Panc1 (cell line): Measurements from ENCODE around the gene RPS15. TPM values are rescaled to one million over a fixed set of nuclear protein-coding genes. Genes with fewer than 3 reads are reported as not detected.

Experiments used
- ATAC-seq: fragments of 200-7000 bp; cut with Tn5 transposase; 2 replicates; pipeline ENCODE4 v1.9.1; 2020; ENCODE audit warnings: mild to moderate bottlenecking, moderate library complexity
- BruUV-seq: library from RNA; stranded (reverse); fragments of 400-500 nt; replicated peaks from 2 replicates; lab custom pipeline; 2021; lab: Mats Ljungman, UMichigan
- CTCF ChIA-PET: fragments of 300-600 bp; sonication (Branson Sonifier 250); formaldehyde crosslinking; loops from one replicate; lab custom pipeline; 2022; ENCODE audit warnings: antibody characterized with exemption; lab: Charles Lee
- POLR2A ChIA-PET: fragments of 300-600 bp; sonication (Branson Sonifier 250); formaldehyde crosslinking; loops from one replicate; lab custom pipeline; 2022; ENCODE audit warnings: antibody characterized with exemption; lab: Charles Lee
- DNase-seq: peaks from one replicate; pipeline ENCODE4 v3.0.0-alpha.2; 2010; ENCODE audit warnings: low read depth, low spot score
- H3K27ac ChIP-seq: 2 replicates; pipeline ENCODE4 v1.5.1; 2011; ENCODE audit warnings: mild to moderate bottlenecking, low read length, inconsistent platforms
- H3K27me3 ChIP-seq: fragments of 200-500 bp; sonication (Bioruptor generic); 2 replicates; pipeline ENCODE4 v1.6.0; 2014; ENCODE audit warnings: low read length, inconsistent platforms; ENCODE audit not compliant: control insufficient read depth, insufficient read depth
- H3K36me3 ChIP-seq: fragments of 200-500 bp; sonication (Bioruptor generic); 2 replicates; pipeline ENCODE4 v1.5.1; 2014; ENCODE audit warnings: inconsistent platforms, mild to moderate bottlenecking, low read length, moderate library complexity; ENCODE audit not compliant: control insufficient read depth, insufficient read depth
- H3K4me1 ChIP-seq: 2 replicates; pipeline ENCODE4 v1.5.1; 2011; ENCODE audit warnings: inconsistent platforms, mild to moderate bottlenecking, low read length, moderate library complexity; ENCODE audit not compliant: control insufficient read depth, insufficient read depth
- H3K4me3 ChIP-seq, 2 experiments: 2 replicates each; pipeline ENCODE4 v1.5.1; 2011 to 2012; ENCODE audit warnings: low read depth in 2 of 2, low read length in 2 of 2, mild to moderate bottlenecking in 2 of 2, inconsistent platforms in 1 of 2, moderate library complexity in 1 of 2
- H3K9me3 ChIP-seq: fragments of 200-500 bp; sonication (Bioruptor generic); 2 replicates; pipeline ENCODE4 v1.5.1; 2014; ENCODE audit warnings: low read depth, mild to moderate bottlenecking, inconsistent platforms, low read length, moderate library complexity; ENCODE audit not compliant: control insufficient read depth, insufficient read depth
- POLR2AphosphoS5 ChIP-seq: IDR thresholded peaks from 2 replicates; pipeline ENCODE4 v1.6.1; 2012; ENCODE audit warnings: mild to moderate bottlenecking, low read depth, low read length, moderate library complexity
- SIN3A ChIP-seq: IDR thresholded peaks from 2 replicates; pipeline ENCODE4 v1.6.1; 2012; ENCODE audit warnings: low read depth, mild to moderate bottlenecking, low read length, moderate library complexity, borderline replicate concordance; ENCODE audit not compliant: insufficient read depth
- TCF7L2 ChIP-seq: IDR thresholded peaks from 2 replicates; pipeline ENCODE4 v1.6.1; 2011; ENCODE audit warnings: mild to moderate bottlenecking, low read depth, low read length, inconsistent platforms
- in situ Hi-C: cut with HindIII; loops from 2 replicates; pipeline ENCODE4 v1.10.0; 2016; ENCODE audit warnings: low sequenced_read_pairs, low pct_unique_long_range_greater_than_20kb
- intact Hi-C: fragments of 100-400 bp; cut with micrococcal nuclease; formaldehyde crosslinking; loops from one replicate; pipeline ENCODE4 v1.10.0; 2022; ENCODE audit not compliant: unreplicated experiment
- total RNA-seq: library from RNA; stranded (reverse); gene quantifications from one replicate; pipeline ENCODE4 v1.2.1, GENCODE V29; 2021; ENCODE audit not compliant: unreplicated experiment
- TF ChIP-seq, protein P1 (sequence below), 2 experiments: IDR thresholded peaks; 2 replicates each; pipeline ENCODE4 v1.6.1; 2011 to 2012; ENCODE audit warnings: low read depth in 2 of 2, control low read depth in 1 of 2, low read length in 1 of 2, mild to moderate bottlenecking in 1 of 2, moderate library complexity in 1 of 2; ENCODE audit not compliant: insufficient read depth in 1 of 2
- TF ChIP-seq, protein P2 (sequence below): fragments of 450-650 bp; IDR thresholded peaks from 2 replicates; pipeline ENCODE4 v1.5.1; 2017; ENCODE audit warnings: mild to moderate bottlenecking

The RPS15 gene
- total RNA-seq, 1 experiment from 2014 or later: 1,067 TPM

GRCh38 chr19:1396019-1396767, 42.0 kb upstream of the RPS15 start:
- ATAC-seq: peak; percentile 35
- Histone ChIP-seq H3K36me3 (peaks cover 6% of the 10 kb centered on the region; the same call in 1 of the 2 replicates), H3K27ac (no peak overlapping the region), H3K4me1 (peaks cover 18% of the 10 kb centered on the region), H3K27me3 (no peaks in the 10 kb centered on the region), H3K9me3 (no peaks in the 10 kb centered on the region), H3K4me3 (no peak overlapping the region)
- DNase-seq: no peak
- CTCF ChIA-PET: no interaction called here
- POLR2A ChIA-PET: no interaction called here
- no peak for TF ChIP-seq TCF7L2
- in situ Hi-C loops (no loop called here), intact Hi-C loops (no loop called here)
- BruUV-seq: no TSS peak

DNA sequence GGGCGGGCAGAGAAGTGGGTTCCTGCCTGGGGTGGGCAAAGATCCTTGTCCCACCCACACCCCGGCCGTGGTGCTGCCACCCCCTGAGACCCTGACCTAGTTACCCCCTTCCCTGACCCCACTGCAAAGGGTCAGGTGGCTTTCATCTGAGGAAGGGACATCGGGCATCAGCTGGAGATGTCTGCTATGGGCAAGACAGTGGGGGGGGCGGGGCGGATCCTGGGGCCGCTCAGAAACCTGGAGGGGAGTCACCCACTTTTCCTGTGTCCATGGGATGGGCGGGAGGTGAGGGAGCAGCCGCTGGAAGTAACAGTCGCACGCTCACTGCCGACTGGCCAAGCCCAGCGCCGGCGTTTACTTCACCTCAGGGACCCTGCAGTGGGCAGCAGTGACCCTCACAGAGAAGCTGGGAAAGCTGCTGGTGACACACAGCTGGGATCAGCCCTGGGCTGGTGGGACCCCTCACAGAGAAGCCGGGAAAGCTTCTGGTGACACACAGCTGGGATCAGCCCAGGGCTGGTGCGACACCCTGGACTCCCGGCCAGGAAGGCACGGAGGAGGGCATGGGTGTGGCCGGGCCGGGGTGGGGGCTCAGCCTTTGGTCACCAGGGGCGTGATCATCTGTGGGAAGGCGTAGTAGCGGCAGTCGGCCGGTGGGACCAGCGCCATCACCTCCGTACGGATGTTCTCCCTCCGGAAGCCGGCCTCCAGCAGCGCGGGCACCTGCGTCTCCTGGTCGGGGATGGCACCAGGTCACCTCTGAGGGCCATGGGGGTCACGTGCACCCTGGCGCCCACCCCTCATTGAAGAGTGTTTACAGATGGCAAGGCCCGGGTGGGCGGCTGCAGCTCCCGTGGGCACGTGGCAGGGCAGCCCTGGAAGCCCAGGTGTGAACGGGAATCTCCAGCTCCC, 41.2 kb upstream of the RPS15 start:
- ChIA-PET CTCF (no interaction called here), POLR2A (no interaction called here)
- ATAC-seq (peak; percentile 4; the same call in 1 of the 2 replicates), DNase-seq (no peak)
- no peak overlapping the region for H3K4me3 ChIP-seq
- 0 out of 2 replicates have a peak, but pooled peaks have one; percentile 14 for TF ChIP-seq POLR2AphosphoS5
- TF ChIP-seq, protein P1, sequence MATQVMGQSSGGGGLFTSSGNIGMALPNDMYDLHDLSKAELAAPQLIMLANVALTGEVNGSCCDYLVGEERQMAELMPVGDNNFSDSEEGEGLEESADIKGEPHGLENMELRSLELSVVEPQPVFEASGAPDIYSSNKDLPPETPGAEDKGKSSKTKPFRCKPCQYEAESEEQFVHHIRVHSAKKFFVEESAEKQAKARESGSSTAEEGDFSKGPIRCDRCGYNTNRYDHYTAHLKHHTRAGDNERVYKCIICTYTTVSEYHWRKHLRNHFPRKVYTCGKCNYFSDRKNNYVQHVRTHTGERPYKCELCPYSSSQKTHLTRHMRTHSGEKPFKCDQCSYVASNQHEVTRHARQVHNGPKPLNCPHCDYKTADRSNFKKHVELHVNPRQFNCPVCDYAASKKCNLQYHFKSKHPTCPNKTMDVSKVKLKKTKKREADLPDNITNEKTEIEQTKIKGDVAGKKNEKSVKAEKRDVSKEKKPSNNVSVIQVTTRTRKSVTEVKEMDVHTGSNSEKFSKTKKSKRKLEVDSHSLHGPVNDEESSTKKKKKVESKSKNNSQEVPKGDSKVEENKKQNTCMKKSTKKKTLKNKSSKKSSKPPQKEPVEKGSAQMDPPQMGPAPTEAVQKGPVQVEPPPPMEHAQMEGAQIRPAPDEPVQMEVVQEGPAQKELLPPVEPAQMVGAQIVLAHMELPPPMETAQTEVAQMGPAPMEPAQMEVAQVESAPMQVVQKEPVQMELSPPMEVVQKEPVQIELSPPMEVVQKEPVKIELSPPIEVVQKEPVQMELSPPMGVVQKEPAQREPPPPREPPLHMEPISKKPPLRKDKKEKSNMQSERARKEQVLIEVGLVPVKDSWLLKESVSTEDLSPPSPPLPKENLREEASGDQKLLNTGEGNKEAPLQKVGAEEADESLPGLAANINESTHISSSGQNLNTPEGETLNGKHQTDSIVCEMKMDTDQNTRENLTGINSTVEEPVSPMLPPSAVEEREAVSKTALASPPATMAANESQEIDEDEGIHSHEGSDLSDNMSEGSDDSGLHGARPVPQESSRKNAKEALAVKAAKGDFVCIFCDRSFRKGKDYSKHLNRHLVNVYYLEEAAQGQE (IDR thresholded peaks at IDR 0.05; ENCODE audit: insufficient read depth in 1 of 2, low read depth in 2 of 2, low read length in 1 of 2): no peak
- BruUV-seq: no TSS peak
- no peaks in the 10 kb centered on the region for H3K9me3 ChIP-seq
- intact Hi-C loops (no loop called here), in situ Hi-C loops (no loop called here)
- H3K27me3 ChIP-seq: no peaks in the 10 kb centered on the region
- peaks cover 18% of the 10 kb centered on the region for H3K4me1 ChIP-seq
- H3K36me3 ChIP-seq: peaks cover 6% of the 10 kb centered on the region; the same call in 1 of the 2 replicates
- no peak overlapping the region for H3K27ac ChIP-seq

DNA sequence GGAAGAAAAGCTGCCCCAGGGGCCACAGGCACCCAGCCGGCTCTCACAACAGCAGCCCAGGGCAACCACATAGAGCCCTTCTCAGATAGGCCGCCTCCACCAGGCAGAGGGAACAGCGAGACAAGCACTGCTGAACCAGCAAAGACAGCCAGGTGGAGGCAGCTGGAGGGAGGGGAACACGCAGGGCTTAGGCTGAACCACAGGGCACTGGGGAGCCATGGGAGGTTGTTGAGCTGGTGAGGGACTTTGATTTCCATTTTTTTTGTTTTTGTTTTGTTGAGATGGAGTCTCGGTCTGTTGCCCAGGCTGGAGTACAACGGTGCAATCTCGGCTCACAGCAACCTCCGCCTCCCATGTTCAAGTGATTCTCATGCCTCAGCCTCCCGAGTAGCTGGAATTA, 40.4 kb upstream of the RPS15 start:
- no peaks in the 10 kb centered on the region for H3K27me3 ChIP-seq
- DNase-seq (no peak), ATAC-seq (no peak)
- H3K9me3 ChIP-seq: no peaks in the 10 kb centered on the region
- POLR2A ChIA-PET: no interaction called here
- H3K27ac ChIP-seq: no peak overlapping the region
- peaks cover 6% of the 10 kb centered on the region; the same call in 1 of the 2 replicates for H3K36me3 ChIP-seq
- no TSS peak for BruUV-seq
- TF ChIP-seq, protein P2, sequence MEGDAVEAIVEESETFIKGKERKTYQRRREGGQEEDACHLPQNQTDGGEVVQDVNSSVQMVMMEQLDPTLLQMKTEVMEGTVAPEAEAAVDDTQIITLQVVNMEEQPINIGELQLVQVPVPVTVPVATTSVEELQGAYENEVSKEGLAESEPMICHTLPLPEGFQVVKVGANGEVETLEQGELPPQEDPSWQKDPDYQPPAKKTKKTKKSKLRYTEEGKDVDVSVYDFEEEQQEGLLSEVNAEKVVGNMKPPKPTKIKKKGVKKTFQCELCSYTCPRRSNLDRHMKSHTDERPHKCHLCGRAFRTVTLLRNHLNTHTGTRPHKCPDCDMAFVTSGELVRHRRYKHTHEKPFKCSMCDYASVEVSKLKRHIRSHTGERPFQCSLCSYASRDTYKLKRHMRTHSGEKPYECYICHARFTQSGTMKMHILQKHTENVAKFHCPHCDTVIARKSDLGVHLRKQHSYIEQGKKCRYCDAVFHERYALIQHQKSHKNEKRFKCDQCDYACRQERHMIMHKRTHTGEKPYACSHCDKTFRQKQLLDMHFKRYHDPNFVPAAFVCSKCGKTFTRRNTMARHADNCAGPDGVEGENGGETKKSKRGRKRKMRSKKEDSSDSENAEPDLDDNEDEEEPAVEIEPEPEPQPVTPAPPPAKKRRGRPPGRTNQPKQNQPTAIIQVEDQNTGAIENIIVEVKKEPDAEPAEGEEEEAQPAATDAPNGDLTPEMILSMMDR: no peak
- TF ChIP-seq SIN3A (no peak), POLR2AphosphoS5 (no peak), TCF7L2 (no peak)
- TF ChIP-seq, protein P1 (IDR thresholded peaks at IDR 0.05; ENCODE audit: insufficient read depth in 1 of 2, low read depth in 2 of 2, low read length in 1 of 2): no peak
- H3K4me1 ChIP-seq: peaks cover 18% of the 10 kb centered on the region
- in situ Hi-C loops: no loop called here
- intact Hi-C loops: no loop called here
- H3K4me3 ChIP-seq: no peak overlapping the region
- CTCF ChIA-PET: no interaction called here
